ENCODE measurements around the gene TSC2. TPM values are rescaled to one million over a fixed set of nuclear protein-coding genes. Genes with fewer than 3 reads are reported as not detected.

TSC2 gene
- total and polyA plus RNA-seq, 2 of the 13 experiments (the other 11 are each of a cell fraction or from before 2014, with no cell fraction given), result 19.6 to 40.4 TPM

DNA sequence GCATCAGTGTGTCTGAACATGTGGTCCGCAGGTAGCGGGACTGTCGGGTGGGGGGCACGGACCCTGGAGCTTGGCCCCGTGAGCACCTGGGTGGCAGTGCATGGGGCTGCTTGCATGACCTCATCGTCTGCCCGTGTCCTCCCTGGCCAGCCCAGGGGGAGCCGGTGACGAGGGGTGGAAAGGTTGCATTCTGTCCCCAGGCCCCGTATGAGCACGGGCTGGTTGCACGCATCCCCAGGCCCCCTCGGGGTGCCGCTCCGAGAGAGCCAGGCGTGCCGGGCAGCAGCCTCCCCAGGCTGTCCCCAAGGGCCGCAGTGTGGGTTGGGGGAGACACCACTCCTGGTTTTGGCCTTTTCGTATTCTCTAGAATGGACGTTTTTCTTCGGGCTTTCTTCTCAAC lies 29.9 kb downstream of the TSC2 start:
- Histone ChIP-seq H3K79me2 (ENCODE audit: insufficient read depth, low read length) (no peaks in the 10 kb centered on the region), H3K4me2 (ENCODE audit: low read depth, low read length) (no peak overlapping the region), H3K27ac (ENCODE audit: extremely low read length, insufficient read depth, low read length) (no peak overlapping the region), H3K9ac (ENCODE audit: insufficient read depth, low read depth, low read length) (no peak overlapping the region), H3K9me3 (ENCODE audit: low read length) (no peaks in the 10 kb centered on the region), H3K4me1 (ENCODE audit: insufficient read depth, low read length) (no peaks in the 10 kb centered on the region), H3K27me3 (ENCODE audit: control insufficient read depth in 1 of 2, insufficient read depth in 2 of 2, low read length in 2 of 2) (no peaks in the 10 kb centered on the region), H4K20me1 (ENCODE audit: insufficient read depth, low read length) (no peaks in the 10 kb centered on the region), H3K4me3 (replicated peaks in 1 of 3; ENCODE audit: insufficient read depth in 1 of 3, low read depth in 2 of 3, low read length in 3 of 3) (no peak overlapping the region), H3K36me3 (replicated peaks in 1 of 2; ENCODE audit: control insufficient read depth in 1 of 2, insufficient read depth in 2 of 2, low read length in 2 of 2) (peaks cover 17 to 25% of the 10 kb centered on the region in 2 experiments; a peak in 3 of 5 replicates), H2AFZ (ENCODE audit: low read length) (no peak overlapping the region)
- WGBS (ENCODE audit: low lambda C conversion rate), result 99% methylated on average over 11 of the region's 21 CpGs
- intact Hi-C loops (cut with micrococcal nuclease; ENCODE audit: unreplicated experiment), result no loop called here
- ChIA-PET CTCF (ENCODE audit: low intra/inter-chr PET ratio, low total read pairs) (no interaction called here), POLR2A (no interaction called here)
- FAIRE-seq (no peak), ATAC-seq (no peak), DNase-seq (ENCODE audit: low spot score) (no peak)
- in situ Hi-C loops (cut with HindIII; ENCODE audit: extremely low pct_ligation_motif_present, low pct_unique_long_range_greater_than_20kb), result no loop called here
- BruUV-seq (replicated peaks), result no TSS peak
- TF ChIP-seq ZNF577 (CRISPR knock-in tag; IDR thresholded peaks at IDR 0.05; ENCODE audit: borderline replicate concordance, low read depth) (no peak), HES4 (CRISPR knock-in tag; IDR thresholded peaks at IDR 0.05; ENCODE audit: borderline replicate concordance) (no peak), REL (CRISPR knock-in tag; conservative IDR thresholded peaks at IDR 0.05) (no peak), ZBTB1 (CRISPR knock-in tag; IDR thresholded peaks at IDR 0.05; ENCODE audit: borderline replicate concordance) (no peak), ZNF773 (CRISPR knock-in tag; IDR thresholded peaks at IDR 0.05; ENCODE audit: borderline replicate concordance) (no peak), RXRA (CRISPR knock-in tag; IDR thresholded peaks at IDR 0.05) (no peak), LCORL (IDR thresholded peaks at IDR 0.05) (no peak), LCORL (CRISPR knock-in tag; IDR thresholded peaks at IDR 0.05) (no peak), CCAR2 (optimal IDR thresholded peaks at IDR 0.05; ENCODE audit: low read depth, low read length) (no peak), HNF4A (CRISPR knock-in tag; IDR thresholded peaks at IDR 0.05) (no peak)
- TF ChIP-seq, protein P1, sequence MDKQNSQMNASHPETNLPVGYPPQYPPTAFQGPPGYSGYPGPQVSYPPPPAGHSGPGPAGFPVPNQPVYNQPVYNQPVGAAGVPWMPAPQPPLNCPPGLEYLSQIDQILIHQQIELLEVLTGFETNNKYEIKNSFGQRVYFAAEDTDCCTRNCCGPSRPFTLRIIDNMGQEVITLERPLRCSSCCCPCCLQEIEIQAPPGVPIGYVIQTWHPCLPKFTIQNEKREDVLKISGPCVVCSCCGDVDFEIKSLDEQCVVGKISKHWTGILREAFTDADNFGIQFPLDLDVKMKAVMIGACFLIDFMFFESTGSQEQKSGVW (CRISPR knock-in tag; IDR thresholded peaks at IDR 0.05; ENCODE audit: borderline replicate concordance), result no peak
- TF ChIP-seq, protein P2, sequence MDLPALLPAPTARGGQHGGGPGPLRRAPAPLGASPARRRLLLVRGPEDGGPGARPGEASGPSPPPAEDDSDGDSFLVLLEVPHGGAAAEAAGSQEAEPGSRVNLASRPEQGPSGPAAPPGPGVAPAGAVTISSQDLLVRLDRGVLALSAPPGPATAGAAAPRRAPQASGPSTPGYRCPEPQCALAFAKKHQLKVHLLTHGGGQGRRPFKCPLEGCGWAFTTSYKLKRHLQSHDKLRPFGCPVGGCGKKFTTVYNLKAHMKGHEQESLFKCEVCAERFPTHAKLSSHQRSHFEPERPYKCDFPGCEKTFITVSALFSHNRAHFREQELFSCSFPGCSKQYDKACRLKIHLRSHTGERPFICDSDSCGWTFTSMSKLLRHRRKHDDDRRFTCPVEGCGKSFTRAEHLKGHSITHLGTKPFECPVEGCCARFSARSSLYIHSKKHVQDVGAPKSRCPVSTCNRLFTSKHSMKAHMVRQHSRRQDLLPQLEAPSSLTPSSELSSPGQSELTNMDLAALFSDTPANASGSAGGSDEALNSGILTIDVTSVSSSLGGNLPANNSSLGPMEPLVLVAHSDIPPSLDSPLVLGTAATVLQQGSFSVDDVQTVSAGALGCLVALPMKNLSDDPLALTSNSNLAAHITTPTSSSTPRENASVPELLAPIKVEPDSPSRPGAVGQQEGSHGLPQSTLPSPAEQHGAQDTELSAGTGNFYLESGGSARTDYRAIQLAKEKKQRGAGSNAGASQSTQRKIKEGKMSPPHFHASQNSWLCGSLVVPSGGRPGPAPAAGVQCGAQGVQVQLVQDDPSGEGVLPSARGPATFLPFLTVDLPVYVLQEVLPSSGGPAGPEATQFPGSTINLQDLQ (CRISPR knock-in tag; IDR thresholded peaks at IDR 0.05), result no peak
- TF ChIP-seq, protein P3, sequence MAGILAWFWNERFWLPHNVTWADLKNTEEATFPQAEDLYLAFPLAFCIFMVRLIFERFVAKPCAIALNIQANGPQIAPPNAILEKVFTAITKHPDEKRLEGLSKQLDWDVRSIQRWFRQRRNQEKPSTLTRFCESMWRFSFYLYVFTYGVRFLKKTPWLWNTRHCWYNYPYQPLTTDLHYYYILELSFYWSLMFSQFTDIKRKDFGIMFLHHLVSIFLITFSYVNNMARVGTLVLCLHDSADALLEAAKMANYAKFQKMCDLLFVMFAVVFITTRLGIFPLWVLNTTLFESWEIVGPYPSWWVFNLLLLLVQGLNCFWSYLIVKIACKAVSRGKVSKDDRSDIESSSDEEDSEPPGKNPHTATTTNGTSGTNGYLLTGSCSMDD (CRISPR knock-in tag; IDR thresholded peaks at IDR 0.05), result no peak
- TF ChIP-seq, protein P4, sequence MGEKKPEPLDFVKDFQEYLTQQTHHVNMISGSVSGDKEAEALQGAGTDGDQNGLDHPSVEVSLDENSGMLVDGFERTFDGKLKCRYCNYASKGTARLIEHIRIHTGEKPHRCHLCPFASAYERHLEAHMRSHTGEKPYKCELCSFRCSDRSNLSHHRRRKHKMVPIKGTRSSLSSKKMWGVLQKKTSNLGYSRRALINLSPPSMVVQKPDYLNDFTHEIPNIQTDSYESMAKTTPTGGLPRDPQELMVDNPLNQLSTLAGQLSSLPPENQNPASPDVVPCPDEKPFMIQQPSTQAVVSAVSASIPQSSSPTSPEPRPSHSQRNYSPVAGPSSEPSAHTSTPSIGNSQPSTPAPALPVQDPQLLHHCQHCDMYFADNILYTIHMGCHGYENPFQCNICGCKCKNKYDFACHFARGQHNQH (CRISPR knock-in tag; IDR thresholded peaks at IDR 0.05), result no peak
- TF ChIP-seq, protein P5, sequence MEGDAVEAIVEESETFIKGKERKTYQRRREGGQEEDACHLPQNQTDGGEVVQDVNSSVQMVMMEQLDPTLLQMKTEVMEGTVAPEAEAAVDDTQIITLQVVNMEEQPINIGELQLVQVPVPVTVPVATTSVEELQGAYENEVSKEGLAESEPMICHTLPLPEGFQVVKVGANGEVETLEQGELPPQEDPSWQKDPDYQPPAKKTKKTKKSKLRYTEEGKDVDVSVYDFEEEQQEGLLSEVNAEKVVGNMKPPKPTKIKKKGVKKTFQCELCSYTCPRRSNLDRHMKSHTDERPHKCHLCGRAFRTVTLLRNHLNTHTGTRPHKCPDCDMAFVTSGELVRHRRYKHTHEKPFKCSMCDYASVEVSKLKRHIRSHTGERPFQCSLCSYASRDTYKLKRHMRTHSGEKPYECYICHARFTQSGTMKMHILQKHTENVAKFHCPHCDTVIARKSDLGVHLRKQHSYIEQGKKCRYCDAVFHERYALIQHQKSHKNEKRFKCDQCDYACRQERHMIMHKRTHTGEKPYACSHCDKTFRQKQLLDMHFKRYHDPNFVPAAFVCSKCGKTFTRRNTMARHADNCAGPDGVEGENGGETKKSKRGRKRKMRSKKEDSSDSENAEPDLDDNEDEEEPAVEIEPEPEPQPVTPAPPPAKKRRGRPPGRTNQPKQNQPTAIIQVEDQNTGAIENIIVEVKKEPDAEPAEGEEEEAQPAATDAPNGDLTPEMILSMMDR (CRISPR knock-in tag; IDR thresholded peaks at IDR 0.05), result no peak
- TF ChIP-seq, protein P6, sequence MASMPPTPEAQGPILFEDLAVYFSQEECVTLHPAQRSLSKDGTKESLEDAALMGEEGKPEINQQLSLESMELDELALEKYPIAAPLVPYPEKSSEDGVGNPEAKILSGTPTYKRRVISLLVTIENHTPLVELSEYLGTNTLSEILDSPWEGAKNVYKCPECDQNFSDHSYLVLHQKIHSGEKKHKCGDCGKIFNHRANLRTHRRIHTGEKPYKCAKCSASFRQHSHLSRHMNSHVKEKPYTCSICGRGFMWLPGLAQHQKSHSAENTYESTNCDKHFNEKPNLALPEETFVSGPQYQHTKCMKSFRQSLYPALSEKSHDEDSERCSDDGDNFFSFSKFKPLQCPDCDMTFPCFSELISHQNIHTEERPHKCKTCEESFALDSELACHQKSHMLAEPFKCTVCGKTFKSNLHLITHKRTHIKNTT (CRISPR knock-in tag; IDR thresholded peaks at IDR 0.05), result no peak
- TF ChIP-seq, protein P7, sequence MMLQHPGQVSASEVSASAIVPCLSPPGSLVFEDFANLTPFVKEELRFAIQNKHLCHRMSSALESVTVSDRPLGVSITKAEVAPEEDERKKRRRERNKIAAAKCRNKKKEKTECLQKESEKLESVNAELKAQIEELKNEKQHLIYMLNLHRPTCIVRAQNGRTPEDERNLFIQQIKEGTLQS (CRISPR knock-in tag; IDR thresholded peaks at IDR 0.05), result no peak
